Natural killer cell (primary cell): Measurements from ENCODE around the gene UGT1A1. TPM values are rescaled to one million over a fixed set of nuclear protein-coding genes. Genes with fewer than 3 reads are reported as not detected.

Experiments used
- ATAC-seq, 3 donors: fragments of 150-1000 bp in 2 of 3; fragments of 200-7000 bp in 1 of 3; cut with Tn5 transposase; 1 replicate in 1 of 3; 2 replicates in 2 of 3; pipeline ENCODE4 v1.10.0; 2021; ENCODE audit warnings: mild to moderate bottlenecking in 2 of 3, moderate library complexity in 2 of 3
- DNase-seq, 2 donors: peaks; one replicate each; pipeline versions ENCODE4 v3.0.0 to v3.0.0-alpha.2; 2013 to 2021; ENCODE audit warnings: mixed read lengths in 1 of 2
- H3K27ac ChIP-seq: one replicate; pipeline ENCODE4 v1.5.1; 2013; ENCODE audit warnings: mild to moderate bottlenecking, low read length
- H3K27me3 ChIP-seq: one replicate; pipeline ENCODE4 v1.6.1; 2013; ENCODE audit warnings: low read length; ENCODE audit not compliant: control insufficient read depth, insufficient read depth
- H3K36me3 ChIP-seq: one replicate; pipeline ENCODE4 v1.6.1; 2013; ENCODE audit warnings: low read length; ENCODE audit not compliant: control insufficient read depth, insufficient read depth
- H3K4me1 ChIP-seq: one replicate; pipeline ENCODE4 v1.6.1; 2013; ENCODE audit warnings: low read length; ENCODE audit not compliant: control insufficient read depth, insufficient read depth
- H3K4me3 ChIP-seq: one replicate; pipeline ENCODE4 v1.5.1; 2013; ENCODE audit warnings: low read length
- H3K9me3 ChIP-seq: one replicate; pipeline ENCODE4 v1.6.1; 2013; ENCODE audit warnings: low read length; ENCODE audit not compliant: control insufficient read depth, insufficient read depth
- H3K27ac Mint-ChIP-seq, 2 donors: one replicate each; pipeline ENCODE4 v1.8.0; 2022; ENCODE audit warnings: mild to moderate bottlenecking in 2 of 2, mixed read lengths in 2 of 2, moderate library complexity in 1 of 2
- H3K27me3 Mint-ChIP-seq, 2 donors: one replicate each; pipeline ENCODE4 v1.8.0; 2022; ENCODE audit warnings: low read depth in 2 of 2, mixed read lengths in 2 of 2
- H3K36me3 Mint-ChIP-seq: one replicate; pipeline ENCODE4 v1.8.0; 2022; ENCODE audit warnings: mixed read lengths
- H3K4me1 Mint-ChIP-seq, 2 donors: one replicate each; pipeline ENCODE4 v1.8.0; 2022; ENCODE audit warnings: mixed read lengths in 2 of 2
- H3K4me3 Mint-ChIP-seq: one replicate; pipeline ENCODE4 v1.8.0; 2022; ENCODE audit warnings: mild to moderate bottlenecking, moderate library complexity, mixed read lengths
- H3K9me3 Mint-ChIP-seq, 2 donors: one replicate each; pipeline ENCODE4 v1.8.0; 2022; ENCODE audit warnings: mixed read lengths in 2 of 2
- CTCF ChIP-seq: fragments of 200-600 bp; IDR thresholded peaks from one replicate; pipeline ENCODE4 v1.8.0; 2022; ENCODE audit warnings: antibody characterized with exemption
- WGBS: methylation state at CpG from one replicate; pipeline ENCODE4 v1.1.7; 2013; ENCODE audit warnings: missing lambda C conversion rate; ENCODE audit not compliant: insufficient coverage; 5-methylcytosine and 5-hydroxymethylcytosine counted together
- intact Hi-C: fragments of 100-400 bp; cut with micrococcal nuclease; formaldehyde crosslinking; loops from one replicate; pipeline ENCODE4 v1.14.2; 2022
- total RNA-seq, 4 donors: library from RNA; stranded (reverse); fragments of 120-200 nt in 1 of 4; gene quantifications; one replicate each; pipeline versions ENCODE4 v1.2.3 to v1.2.4, GENCODE V29; 2013 to 2022

Gene UGT1A1
- total RNA-seq, 3 donors from 2014 or later (not counting 1 experiment from before 2014, with no cell fraction given), result not detected

GRCh38 chr2:233811732-233812131 lies 51.7 kb downstream of the UGT1A1 start:
- 91% methylated on average over 8 of the region's 8 CpGs for WGBS
- Mint-ChIP-seq H3K27ac (no peak overlapping the region), H3K9me3 (no peaks in the 10 kb centered on the region), H3K27me3 (peaks cover 8 to 28% of the 10 kb centered on the region in 2 donors), H3K4me3 (no peak overlapping the region), H3K36me3 (no peaks in the 10 kb centered on the region), H3K4me1 (no peaks in the 10 kb centered on the region)
- H3K27ac ChIP-seq, result no peak overlapping the region
- H3K27me3 ChIP-seq, result no peaks in the 10 kb centered on the region
- H3K4me1 ChIP-seq, result no peaks in the 10 kb centered on the region
- intact Hi-C loops, result no loop called here
- H3K4me3 ChIP-seq, result no peak overlapping the region
- no peak for ATAC-seq
- H3K36me3 ChIP-seq, result no peaks in the 10 kb centered on the region
- no peaks in the 10 kb centered on the region for H3K9me3 ChIP-seq
- no peak for TF ChIP-seq CTCF
- DNase-seq, result no peak

- Mint-ChIP-seq H3K36me3 (no peaks in the 10 kb centered on the region), H3K4me3 (no peak overlapping the region), H3K27ac (no peak overlapping the region), H3K27me3 (peaks cover 11 to 28% of the 10 kb centered on the region in 2 donors), H3K9me3 (no peaks in the 10 kb centered on the region), H3K4me1 (peaks cover 0 to 5% of the 10 kb centered on the region in 2 donors)
- Histone ChIP-seq H3K27me3 (no peaks in the 10 kb centered on the region), H3K4me1 (no peaks in the 10 kb centered on the region), H3K36me3 (no peaks in the 10 kb centered on the region), H3K4me3 (no peak overlapping the region), H3K27ac (no peak overlapping the region), H3K9me3 (no peaks in the 10 kb centered on the region)
- no peak for DNase-seq
- no peak for TF ChIP-seq CTCF
- intact Hi-C loops, result no loop called here
- ATAC-seq, result no peak
- WGBS, result 94% methylated on average over 3 of the region's 3 CpGs
Measured at GRCh38 chr2:233813236-233814055, 53.4 kb downstream of the UGT1A1 start.

GRCh38 chr2:233814056-233814835 lies 54.2 kb downstream of the UGT1A1 start:
- DNase-seq, result no peak
- Mint-ChIP-seq H3K4me3 (no peak overlapping the region), H3K9me3 (no peaks in the 10 kb centered on the region), H3K27me3 (peaks cover 11 to 28% of the 10 kb centered on the region in 2 donors), H3K4me1 (peaks cover 0 to 5% of the 10 kb centered on the region in 2 donors), H3K27ac (no peak overlapping the region), H3K36me3 (no peaks in the 10 kb centered on the region)
- no peak for ATAC-seq
- Histone ChIP-seq H3K36me3 (no peaks in the 10 kb centered on the region), H3K27me3 (no peaks in the 10 kb centered on the region), H3K9me3 (no peaks in the 10 kb centered on the region), H3K27ac (no peak overlapping the region), H3K4me1 (no peaks in the 10 kb centered on the region), H3K4me3 (no peak overlapping the region)
- no peak for TF ChIP-seq CTCF
- WGBS, result 89% methylated on average over 2 of the region's 2 CpGs
- intact Hi-C loops, result no loop called here
